ENCODE data around the gene BACH2.

DNA sequence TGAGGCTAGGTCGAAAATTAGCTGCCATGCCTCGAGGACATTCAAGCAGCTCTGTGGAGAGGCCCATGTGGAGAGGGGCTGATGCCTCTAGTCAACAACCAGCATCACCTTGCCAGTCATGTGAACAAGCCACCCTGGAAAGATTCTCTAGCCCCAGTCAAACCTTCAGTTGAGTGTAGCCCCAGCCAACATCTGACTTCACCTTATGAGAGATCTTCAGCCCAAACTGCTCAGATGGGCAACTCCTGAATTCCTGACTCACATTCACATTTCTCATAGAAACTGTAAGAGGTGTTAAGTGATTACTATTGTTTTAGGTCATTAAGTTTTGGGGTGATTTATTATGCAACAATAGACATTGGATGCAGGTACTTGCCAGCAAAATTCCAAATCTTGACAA is 357.5 kb downstream of the BACH2 start:
- TF ChIP-seq CTCF (conservative IDR thresholded peaks at IDR 0.05 in 1 of 2, IDR thresholded peaks at IDR 0.05 in 1 of 2; ENCODE audit: low read depth in 1 of 2, low read length in 2 of 2) (no peak), EZH2 (IDR thresholded peaks at IDR 0.05; ENCODE audit: low read length, missing control alignments) (no peak)

All from fibroblast of lung (primary cell).